ENCODE data around the gene JMJD1C. TPM values are rescaled to one million over a fixed set of nuclear protein-coding genes. Genes with fewer than 3 reads are reported as not detected.
A peak's percentile ranks its signal among the peaks of the same experiment; 100 is the strongest.

Gene JMJD1C
- total RNA-seq, 1 experiment from 2014 or later: 180 TPM

GRCh38 chr10:63214571-63214970 is 251.2 kb downstream of the JMJD1C start (continued):
- TF ChIP-seq GTF2I (CRISPR knock-in tag; conservative IDR thresholded peaks at IDR 0.05): no peak

- POLR2A ChIA-PET: no interaction called here
These were observed 252.3 kb downstream of the JMJD1C start for GRCh38 chr10:63213489-63213888.

DNA sequence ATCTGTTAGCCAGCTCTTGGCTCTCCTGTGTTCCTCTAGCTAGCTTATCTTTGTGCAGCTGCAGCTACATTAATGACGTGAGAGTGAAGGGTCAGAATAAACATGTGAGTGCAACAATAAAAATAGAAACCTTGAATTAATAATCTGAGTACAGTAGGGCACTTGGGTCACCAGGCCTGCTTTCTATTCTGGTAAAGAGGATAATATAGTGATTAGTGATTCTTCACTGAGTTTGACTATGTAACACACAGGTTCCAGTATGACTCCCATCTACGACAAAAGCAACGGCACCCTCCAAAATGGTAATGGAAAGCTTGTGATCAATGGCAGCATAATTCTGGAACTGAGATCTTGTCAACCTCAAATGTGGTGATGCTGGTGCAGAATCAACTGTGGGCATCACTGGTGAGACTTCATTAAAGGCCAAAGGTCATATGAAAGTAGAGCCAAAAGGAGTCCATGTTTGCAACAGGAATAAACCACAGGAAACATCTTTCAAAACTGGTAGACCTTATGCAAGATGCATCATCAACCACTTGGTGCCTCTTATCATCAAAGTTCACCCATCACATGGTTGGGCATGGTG is 255.1 kb downstream of the JMJD1C start:
- H3K27me3 Mint-ChIP-seq (ENCODE audit: low read depth): no peaks in the 10 kb centered on the region
- TF ChIP-seq, protein P1, sequence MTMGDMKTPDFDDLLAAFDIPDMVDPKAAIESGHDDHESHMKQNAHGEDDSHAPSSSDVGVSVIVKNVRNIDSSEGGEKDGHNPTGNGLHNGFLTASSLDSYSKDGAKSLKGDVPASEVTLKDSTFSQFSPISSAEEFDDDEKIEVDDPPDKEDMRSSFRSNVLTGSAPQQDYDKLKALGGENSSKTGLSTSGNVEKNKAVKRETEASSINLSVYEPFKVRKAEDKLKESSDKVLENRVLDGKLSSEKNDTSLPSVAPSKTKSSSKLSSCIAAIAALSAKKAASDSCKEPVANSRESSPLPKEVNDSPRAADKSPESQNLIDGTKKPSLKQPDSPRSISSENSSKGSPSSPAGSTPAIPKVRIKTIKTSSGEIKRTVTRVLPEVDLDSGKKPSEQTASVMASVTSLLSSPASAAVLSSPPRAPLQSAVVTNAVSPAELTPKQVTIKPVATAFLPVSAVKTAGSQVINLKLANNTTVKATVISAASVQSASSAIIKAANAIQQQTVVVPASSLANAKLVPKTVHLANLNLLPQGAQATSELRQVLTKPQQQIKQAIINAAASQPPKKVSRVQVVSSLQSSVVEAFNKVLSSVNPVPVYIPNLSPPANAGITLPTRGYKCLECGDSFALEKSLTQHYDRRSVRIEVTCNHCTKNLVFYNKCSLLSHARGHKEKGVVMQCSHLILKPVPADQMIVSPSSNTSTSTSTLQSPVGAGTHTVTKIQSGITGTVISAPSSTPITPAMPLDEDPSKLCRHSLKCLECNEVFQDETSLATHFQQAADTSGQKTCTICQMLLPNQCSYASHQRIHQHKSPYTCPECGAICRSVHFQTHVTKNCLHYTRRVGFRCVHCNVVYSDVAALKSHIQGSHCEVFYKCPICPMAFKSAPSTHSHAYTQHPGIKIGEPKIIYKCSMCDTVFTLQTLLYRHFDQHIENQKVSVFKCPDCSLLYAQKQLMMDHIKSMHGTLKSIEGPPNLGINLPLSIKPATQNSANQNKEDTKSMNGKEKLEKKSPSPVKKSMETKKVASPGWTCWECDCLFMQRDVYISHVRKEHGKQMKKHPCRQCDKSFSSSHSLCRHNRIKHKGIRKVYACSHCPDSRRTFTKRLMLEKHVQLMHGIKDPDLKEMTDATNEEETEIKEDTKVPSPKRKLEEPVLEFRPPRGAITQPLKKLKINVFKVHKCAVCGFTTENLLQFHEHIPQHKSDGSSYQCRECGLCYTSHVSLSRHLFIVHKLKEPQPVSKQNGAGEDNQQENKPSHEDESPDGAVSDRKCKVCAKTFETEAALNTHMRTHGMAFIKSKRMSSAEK (CRISPR knock-in tag; IDR thresholded peaks at IDR 0.05; ENCODE audit: borderline replicate concordance): no peak
- no peak for TF ChIP-seq ZNF671 (CRISPR knock-in tag; IDR thresholded peaks at IDR 0.05)
- peaks cover 57% of the 10 kb centered on the region for H3K4me1 Mint-ChIP-seq
- CTCF ChIA-PET: interaction anchor here (1.2 kb wide), 1 partner anchor 44 kb away, joined by 3 read pairs; no protein-coding TSS in a partner anchor
- H3K27ac Mint-ChIP-seq: peak overlapping the region; percentile 50; the same call in 1 of the 2 replicates
- H3K4me3 Mint-ChIP-seq: no peak overlapping the region
- POLR2A ChIA-PET: interaction anchor here (0.6 kb wide), 1 partner anchor 229 kb away, joined by 3 read pairs; no protein-coding TSS in a partner anchor
- ATAC-seq: no peak
- H3K36me3 Mint-ChIP-seq: peaks cover 73% of the 10 kb centered on the region
- H3K9me3 Mint-ChIP-seq: peaks cover 3% of the 10 kb centered on the region; the same call in 1 of the 2 replicates
- DNase-seq (ENCODE audit: low spot score): no peak

More at GRCh38 chr10:63213489-63213888, 252.3 kb downstream of the JMJD1C start:
- CTCF ChIA-PET: interaction anchor here (0.7 to 1.0 kb wide), 2 partner anchors 127 to 507 kb away, joined by 3 read pairs; no protein-coding TSS in a partner anchor
- H3K4me3 Mint-ChIP-seq: no peak overlapping the region
- no peak for ATAC-seq
- peaks cover 59% of the 10 kb centered on the region for H3K36me3 Mint-ChIP-seq
- peaks cover 3% of the 10 kb centered on the region; the same call in 1 of the 2 replicates for H3K9me3 Mint-ChIP-seq
- no peaks in the 10 kb centered on the region for H3K27me3 Mint-ChIP-seq (ENCODE audit: low read depth)
- TF ChIP-seq JAZF1 (CRISPR knock-in tag; IDR thresholded peaks at IDR 0.05) (no peak), FOXJ3 (CRISPR knock-in tag; IDR thresholded peaks at IDR 0.05; ENCODE audit: borderline replicate concordance) (no peak), TEAD1 (CRISPR knock-in tag; IDR thresholded peaks at IDR 0.05) (no peak), ATF3 (CRISPR knock-in tag; conservative IDR thresholded peaks at IDR 0.05) (no peak), RELA (CRISPR knock-in tag; IDR thresholded peaks at IDR 0.05; ENCODE audit: borderline replicate concordance) (no peak), ZNF121 (CRISPR knock-in tag; IDR thresholded peaks at IDR 0.05) (no peak), ESRRA (CRISPR knock-in tag; IDR thresholded peaks at IDR 0.05; ENCODE audit: borderline replicate concordance) (no peak), CTCF (IDR thresholded peaks at IDR 0.05) (no peak), GTF2I (CRISPR knock-in tag; conservative IDR thresholded peaks at IDR 0.05) (no peak), SMAD4 (CRISPR knock-in tag; IDR thresholded peaks at IDR 0.05) (no peak)
- TF ChIP-seq, protein P2, sequence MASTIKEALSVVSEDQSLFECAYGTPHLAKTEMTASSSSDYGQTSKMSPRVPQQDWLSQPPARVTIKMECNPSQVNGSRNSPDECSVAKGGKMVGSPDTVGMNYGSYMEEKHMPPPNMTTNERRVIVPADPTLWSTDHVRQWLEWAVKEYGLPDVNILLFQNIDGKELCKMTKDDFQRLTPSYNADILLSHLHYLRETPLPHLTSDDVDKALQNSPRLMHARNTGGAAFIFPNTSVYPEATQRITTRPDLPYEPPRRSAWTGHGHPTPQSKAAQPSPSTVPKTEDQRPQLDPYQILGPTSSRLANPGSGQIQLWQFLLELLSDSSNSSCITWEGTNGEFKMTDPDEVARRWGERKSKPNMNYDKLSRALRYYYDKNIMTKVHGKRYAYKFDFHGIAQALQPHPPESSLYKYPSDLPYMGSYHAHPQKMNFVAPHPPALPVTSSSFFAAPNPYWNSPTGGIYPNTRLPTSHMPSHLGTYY (CRISPR knock-in tag; IDR thresholded peaks at IDR 0.05): no peak
- TF ChIP-seq, protein P3, sequence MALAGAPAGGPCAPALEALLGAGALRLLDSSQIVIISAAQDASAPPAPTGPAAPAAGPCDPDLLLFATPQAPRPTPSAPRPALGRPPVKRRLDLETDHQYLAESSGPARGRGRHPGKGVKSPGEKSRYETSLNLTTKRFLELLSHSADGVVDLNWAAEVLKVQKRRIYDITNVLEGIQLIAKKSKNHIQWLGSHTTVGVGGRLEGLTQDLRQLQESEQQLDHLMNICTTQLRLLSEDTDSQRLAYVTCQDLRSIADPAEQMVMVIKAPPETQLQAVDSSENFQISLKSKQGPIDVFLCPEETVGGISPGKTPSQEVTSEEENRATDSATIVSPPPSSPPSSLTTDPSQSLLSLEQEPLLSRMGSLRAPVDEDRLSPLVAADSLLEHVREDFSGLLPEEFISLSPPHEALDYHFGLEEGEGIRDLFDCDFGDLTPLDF (CRISPR knock-in tag; IDR thresholded peaks at IDR 0.05): no peak
- peaks cover 36% of the 10 kb centered on the region for H3K4me1 Mint-ChIP-seq
- H3K27ac Mint-ChIP-seq: peak overlapping the region; percentile 28; the same call in 1 of the 2 replicates
- DNase-seq (ENCODE audit: low spot score): no peak
